Osteoblast (primary cell): ENCODE measurements around the gene GALNT2. TPM values are rescaled to one million over a fixed set of nuclear protein-coding genes. Genes with fewer than 3 reads are reported as not detected.

ENCODE experiments used
- DNase-seq: peaks from one replicate; pipeline ENCODE4 v3.0.0; 2011; ENCODE audit warnings: low spot score, mixed read lengths; ENCODE audit not compliant: insufficient read length; ENCODE audit errors: missing footprints
- H2AFZ ChIP-seq: 2 replicates; pipeline ENCODE4 v1.6.0; 2011; ENCODE audit warnings: mild to moderate bottlenecking, low read length
- H3K27ac ChIP-seq: 2 replicates; pipeline ENCODE4 v1.5.1; 2011; ENCODE audit warnings: mild to moderate bottlenecking, low read depth, low read length, moderate library complexity
- H3K27me3 ChIP-seq: 2 replicates; pipeline ENCODE4 v1.6.0; 2012; ENCODE audit warnings: mild to moderate bottlenecking, control low read depth, inconsistent platforms, low read length, moderate library complexity; ENCODE audit not compliant: insufficient read depth
- H3K36me3 ChIP-seq: 2 replicates; pipeline ENCODE4 v1.5.1; 2011; ENCODE audit warnings: mild to moderate bottlenecking, low read length, control low read depth, moderate library complexity; ENCODE audit not compliant: insufficient read depth
- H3K4me1 ChIP-seq: 2 replicates; pipeline ENCODE4 v1.5.1; 2011; ENCODE audit warnings: mild to moderate bottlenecking, low read length, control low read depth, moderate library complexity; ENCODE audit not compliant: insufficient read depth
- H3K4me2 ChIP-seq: 2 replicates; pipeline ENCODE4 v1.6.0; 2011; ENCODE audit warnings: mild to moderate bottlenecking, low read length; ENCODE audit not compliant: insufficient read depth
- H3K4me3 ChIP-seq: fragments of 200-600 bp; sonication (generic); 3 replicates; pipeline ENCODE4 v1.5.1; 2012; ENCODE audit warnings: mild to moderate bottlenecking, low read length, inconsistent platforms; ENCODE audit not compliant: insufficient read depth
- H3K79me2 ChIP-seq: 2 replicates; pipeline ENCODE4 v1.6.0; 2012; ENCODE audit warnings: mild to moderate bottlenecking, low read length, control low read depth, inconsistent platforms; ENCODE audit not compliant: insufficient read depth
- H3K9me3 ChIP-seq: 2 replicates; pipeline ENCODE4 v1.5.1; 2011; ENCODE audit warnings: low read depth, low read length, control low read depth
- H4K20me1 ChIP-seq: 2 replicates; pipeline ENCODE4 v1.6.0; 2012; ENCODE audit warnings: mild to moderate bottlenecking, low read length, control low read depth; ENCODE audit not compliant: insufficient read depth
- total RNA-seq: library from RNA; depleted of rRNA; stranded (reverse); fragments of >200 nt; gene quantifications from 2 replicates; pipeline ENCODE4 v1.2.3, GENCODE V29; 2012
- TF ChIP-seq, protein P1 (sequence below): IDR thresholded peaks from 2 replicates; pipeline ENCODE4 v1.5.1; 2011; ENCODE audit warnings: mild to moderate bottlenecking, low read depth, low read length, moderate library complexity; ENCODE audit errors: extremely low read depth

GALNT2 gene
- total RNA-seq, 1 donor, result 83.2 TPM

DNA sequence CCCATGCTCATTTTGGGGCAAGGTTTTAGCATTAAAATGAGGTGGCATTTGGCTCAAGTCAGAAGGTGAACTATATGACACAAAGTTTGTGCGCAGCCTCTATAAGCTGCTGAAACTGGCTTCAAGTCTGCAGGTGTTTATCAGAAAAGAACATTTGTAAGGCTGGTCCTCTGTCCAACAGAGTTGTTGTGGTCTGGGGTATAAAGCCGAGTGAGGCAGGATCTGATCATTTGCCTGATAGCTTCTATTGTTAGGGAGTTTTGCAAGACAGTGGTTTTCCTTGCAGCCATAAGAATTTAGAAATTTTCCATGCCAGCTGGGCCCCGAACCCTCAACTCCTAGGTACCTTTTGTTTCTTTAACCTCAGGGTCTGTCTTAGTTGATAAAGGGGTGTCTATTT lies 228.3 kb downstream of the GALNT2 start:
- Histone ChIP-seq H3K79me2 (no peaks in the 10 kb centered on the region), H3K4me3 (no peak overlapping the region), H3K9me3 (no peaks in the 10 kb centered on the region), H2AFZ (no peak overlapping the region), H4K20me1 (no peaks in the 10 kb centered on the region), H3K4me2 (no peak overlapping the region), H3K36me3 (no peaks in the 10 kb centered on the region), H3K27ac (no peak overlapping the region), H3K4me1 (no peaks in the 10 kb centered on the region), H3K27me3 (peaks cover 3% of the 10 kb centered on the region)
- TF ChIP-seq, protein P1, sequence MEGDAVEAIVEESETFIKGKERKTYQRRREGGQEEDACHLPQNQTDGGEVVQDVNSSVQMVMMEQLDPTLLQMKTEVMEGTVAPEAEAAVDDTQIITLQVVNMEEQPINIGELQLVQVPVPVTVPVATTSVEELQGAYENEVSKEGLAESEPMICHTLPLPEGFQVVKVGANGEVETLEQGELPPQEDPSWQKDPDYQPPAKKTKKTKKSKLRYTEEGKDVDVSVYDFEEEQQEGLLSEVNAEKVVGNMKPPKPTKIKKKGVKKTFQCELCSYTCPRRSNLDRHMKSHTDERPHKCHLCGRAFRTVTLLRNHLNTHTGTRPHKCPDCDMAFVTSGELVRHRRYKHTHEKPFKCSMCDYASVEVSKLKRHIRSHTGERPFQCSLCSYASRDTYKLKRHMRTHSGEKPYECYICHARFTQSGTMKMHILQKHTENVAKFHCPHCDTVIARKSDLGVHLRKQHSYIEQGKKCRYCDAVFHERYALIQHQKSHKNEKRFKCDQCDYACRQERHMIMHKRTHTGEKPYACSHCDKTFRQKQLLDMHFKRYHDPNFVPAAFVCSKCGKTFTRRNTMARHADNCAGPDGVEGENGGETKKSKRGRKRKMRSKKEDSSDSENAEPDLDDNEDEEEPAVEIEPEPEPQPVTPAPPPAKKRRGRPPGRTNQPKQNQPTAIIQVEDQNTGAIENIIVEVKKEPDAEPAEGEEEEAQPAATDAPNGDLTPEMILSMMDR, result no peak
- DNase-seq, result no peak

DNA sequence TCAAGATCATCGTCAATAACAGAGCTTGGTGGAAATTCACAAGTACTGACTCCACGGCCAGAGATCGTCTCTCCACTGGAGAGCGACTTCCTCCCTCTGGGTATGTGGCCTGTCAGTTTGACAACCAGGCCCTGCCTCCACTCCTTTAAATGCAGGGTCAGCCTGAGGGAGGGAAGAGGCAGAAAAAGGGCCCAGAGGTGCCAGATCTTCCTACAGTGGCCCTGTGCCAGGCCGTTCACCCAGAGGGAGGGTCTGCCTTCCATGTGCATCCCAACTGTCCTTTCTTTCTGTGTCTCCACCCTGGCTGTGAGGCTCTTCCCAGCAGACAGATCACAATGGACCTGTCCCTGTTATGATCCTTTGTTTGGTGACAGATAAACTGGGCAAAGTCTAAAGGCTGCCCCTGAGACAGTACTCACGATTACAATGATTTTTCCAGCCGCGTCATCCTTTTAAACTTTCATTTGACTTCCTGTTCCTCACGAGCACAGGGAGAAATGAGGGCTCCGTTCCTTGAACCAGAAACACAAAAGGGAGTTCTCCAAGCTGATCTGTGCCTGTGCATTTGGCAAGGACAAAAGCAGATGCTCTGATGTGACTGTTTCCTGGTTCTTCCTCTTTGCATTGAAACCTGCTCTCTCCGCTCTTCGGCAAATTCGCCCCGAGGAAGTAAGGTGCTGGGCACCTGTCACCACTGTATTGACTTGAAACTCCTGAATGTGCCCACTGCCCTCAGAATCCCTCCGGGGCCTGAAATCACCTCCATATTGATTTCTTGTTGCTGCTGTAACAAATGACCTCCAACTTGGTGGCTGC lies 232.4 kb downstream of the GALNT2 start:
- Histone ChIP-seq H4K20me1 (no peaks in the 10 kb centered on the region), H3K9me3 (no peaks in the 10 kb centered on the region), H3K27ac (no peak overlapping the region), H3K27me3 (peaks cover 4% of the 10 kb centered on the region), H3K4me2 (no peak overlapping the region), H3K4me3 (no peak overlapping the region), H3K79me2 (no peaks in the 10 kb centered on the region), H3K36me3 (no peaks in the 10 kb centered on the region), H2AFZ (no peak overlapping the region), H3K4me1 (peaks cover 9% of the 10 kb centered on the region)
- DNase-seq, result peak; percentile 44
- TF ChIP-seq, protein P1, result no peak

DNA sequence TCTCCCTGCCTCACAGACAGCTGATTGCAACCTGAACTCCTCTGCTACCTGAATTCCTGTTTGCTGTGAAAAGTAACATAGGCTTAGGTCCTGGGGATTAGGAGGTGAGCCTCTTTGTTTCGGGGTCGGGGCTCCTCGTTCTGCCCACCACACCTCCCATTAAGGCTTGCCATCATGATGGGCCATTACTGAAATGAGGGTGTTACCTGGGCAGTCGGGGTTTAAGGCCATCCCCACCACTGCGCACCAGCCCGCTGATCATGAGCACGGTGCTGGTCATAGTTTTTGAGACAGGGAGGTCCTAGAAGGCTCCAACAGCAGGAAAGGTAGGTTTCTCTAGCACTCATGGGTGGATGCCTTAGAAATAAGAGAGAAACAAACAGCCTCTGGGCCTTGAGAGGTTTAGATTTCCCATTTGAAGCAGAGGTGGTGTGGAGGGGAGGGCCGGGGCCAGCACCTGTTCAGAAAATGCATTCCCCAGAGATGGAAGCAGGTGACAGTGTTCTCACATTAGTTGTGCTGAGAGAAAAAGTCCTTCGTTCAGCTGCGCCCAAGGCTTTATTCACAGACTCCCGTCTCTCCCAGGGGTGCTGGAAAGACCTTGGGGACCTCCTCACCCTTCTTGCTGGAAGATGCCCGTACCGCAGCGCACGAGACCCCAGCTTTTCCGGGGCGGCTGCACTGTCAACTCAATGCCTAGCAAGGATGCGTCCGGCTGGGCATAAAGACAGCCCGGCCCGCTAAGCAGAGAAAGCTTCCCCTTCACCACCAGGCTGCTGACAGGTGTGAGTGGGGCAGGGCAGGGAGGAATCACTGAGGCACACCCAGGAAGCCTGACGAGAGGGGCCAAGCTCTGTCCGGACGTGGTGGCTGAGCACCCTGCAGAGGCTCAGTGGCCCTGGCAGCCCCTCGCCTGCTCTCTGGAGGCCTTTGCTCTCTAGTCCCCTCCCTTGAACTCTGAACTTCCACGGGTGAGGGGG lies 233.6 kb downstream of the GALNT2 start:
- no peaks in the 10 kb centered on the region for H3K9me3 ChIP-seq
- peaks cover 9% of the 10 kb centered on the region for H3K4me1 ChIP-seq
- no peak overlapping the region for H3K4me2 ChIP-seq
- H3K4me3 ChIP-seq, result no peak overlapping the region
- no peaks in the 10 kb centered on the region for H3K36me3 ChIP-seq
- H3K79me2 ChIP-seq, result no peaks in the 10 kb centered on the region
- peaks cover 4% of the 10 kb centered on the region for H3K27me3 ChIP-seq
- TF ChIP-seq, protein P1, result no peak
- no peak overlapping the region for H2AFZ ChIP-seq
- no peak for DNase-seq
- H4K20me1 ChIP-seq, result no peaks in the 10 kb centered on the region
- H3K27ac ChIP-seq, result no peak overlapping the region

DNA sequence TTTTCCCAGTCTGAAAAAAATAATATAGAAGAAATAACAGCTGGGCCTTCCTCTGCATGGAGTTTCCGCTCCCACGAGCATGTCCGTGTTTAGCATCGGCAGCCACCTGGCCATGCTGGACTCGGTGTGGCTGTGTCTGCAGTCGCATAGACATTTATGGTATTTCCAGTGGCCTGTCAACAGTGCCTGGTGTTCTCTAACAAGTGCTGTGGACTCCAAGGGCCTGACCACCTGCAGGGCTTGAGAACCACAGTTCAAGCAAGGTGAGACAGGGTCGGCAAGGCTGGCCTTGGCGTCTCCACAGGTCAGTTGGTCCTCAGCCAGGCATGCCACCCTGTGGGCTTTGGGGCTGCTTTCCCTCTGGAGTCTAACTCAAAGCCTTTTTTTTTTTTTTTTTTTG lies 234.3 kb downstream of the GALNT2 start:
- TF ChIP-seq, protein P1, result no peak
- no peak overlapping the region for H3K4me2 ChIP-seq
- H3K79me2 ChIP-seq, result no peaks in the 10 kb centered on the region
- no peaks in the 10 kb centered on the region for H4K20me1 ChIP-seq
- no peak overlapping the region for H3K4me3 ChIP-seq
- H3K9me3 ChIP-seq, result no peaks in the 10 kb centered on the region
- peaks cover 9% of the 10 kb centered on the region for H3K4me1 ChIP-seq
- no peak for DNase-seq
- H3K27me3 ChIP-seq, result peaks cover 4% of the 10 kb centered on the region
- no peak overlapping the region for H3K27ac ChIP-seq
- H3K36me3 ChIP-seq, result no peaks in the 10 kb centered on the region
- H2AFZ ChIP-seq, result no peak overlapping the region
